ENCODE results near the gene MISP.

GRCh38 chr19:718251-718951, 32.5 kb upstream of the MISP start:
- TF ChIP-seq KLF16 (CRISPR knock-in tag; IDR thresholded peaks at IDR 0.05) (no peak), POLR2A (IDR thresholded peaks at IDR 0.05; ENCODE audit: insufficient read depth in 1 of 2, low read depth in 2 of 2, low read length in 2 of 2) (no peak), PAX8 (CRISPR knock-in tag; IDR thresholded peaks at IDR 0.05; ENCODE audit: borderline replicate concordance) (no peak), SRSF1 (optimal IDR thresholded peaks at IDR 0.05; ENCODE audit: low read depth, low read length) (no peak), ZNF343 (CRISPR knock-in tag; IDR thresholded peaks at IDR 0.05) (no peak), USF2 (IDR thresholded peaks at IDR 0.05; ENCODE audit: low read depth, low read length) (no peak), USF2 (CRISPR knock-in tag; IDR thresholded peaks at IDR 0.05; ENCODE audit: borderline replicate concordance) (no peak), DNMT3B (CRISPR knock-in tag; conservative IDR thresholded peaks at IDR 0.05) (no peak)

Data from HepG2 (cell line).